Endothelial cell of umbilical vein (primary cell): Measurements from ENCODE around the gene BAD. TPM values are rescaled to one million over a fixed set of nuclear protein-coding genes. Genes with fewer than 3 reads are reported as not detected.

Source experiments
- BruUV-seq: library from RNA; stranded (reverse); fragments of 400-500 nt; replicated peaks from 2 replicates; lab custom pipeline; 2021; lab: Mats Ljungman, UMichigan
- CTCF ChIA-PET: fragments of 300-600, 350-600 bp; sonication (Branson Sonifier 250); formaldehyde crosslinking; loops from one replicate; lab custom pipeline; 2021; ENCODE audit warnings: antibody characterized with exemption, inconsistent platforms; lab: Charles Lee
- POLR2A ChIA-PET: fragments of 300-600, 350-600 bp; sonication (Branson Sonifier 250); formaldehyde crosslinking; loops from one replicate; lab custom pipeline; 2021; ENCODE audit warnings: antibody characterized with exemption, inconsistent platforms; lab: Charles Lee
- DNase-seq: peaks from one replicate; pipeline ENCODE4 v3.0.0-alpha.2; 2011; ENCODE audit warnings: low read depth, low spot score
- FAIRE-seq: peaks from 2 replicates; lab custom pipeline; 2011; peaks lifted over from hg19 to GRCh38; lab: Jason Lieb, UNC
- H2AFZ ChIP-seq: 2 replicates; pipeline ENCODE4 v1.6.0; 2012; ENCODE audit warnings: low read depth, low read length, control low read depth, inconsistent platforms
- H3K27ac ChIP-seq: 2 replicates; pipeline ENCODE4 v1.5.1; 2011; ENCODE audit warnings: low read depth, mild to moderate bottlenecking, control low read depth, low read length, moderate library complexity; ENCODE audit not compliant: insufficient read depth
- H3K27me3 ChIP-seq, 2 experiments: 2 replicates each; pipeline versions ENCODE4 v1.6.0 to v1.6.1; 2011; ENCODE audit warnings: low read length in 2 of 2, mixed read lengths in 1 of 2; ENCODE audit not compliant: control insufficient read depth in 2 of 2, insufficient read depth in 2 of 2
- H3K36me3 ChIP-seq, 2 experiments: 2 replicates in 1 of 2; 3 replicates in 1 of 2; pipeline ENCODE4 v1.5.1; 2011; ENCODE audit warnings: low read length in 2 of 2, mild to moderate bottlenecking in 1 of 2, moderate library complexity in 1 of 2; ENCODE audit not compliant: control insufficient read depth in 2 of 2, insufficient read depth in 2 of 2; ENCODE audit errors: extremely low read depth in 1 of 2
- H3K4me1 ChIP-seq: 3 replicates; pipeline ENCODE4 v1.5.1; 2011; ENCODE audit warnings: mild to moderate bottlenecking, low read length; ENCODE audit not compliant: control insufficient read depth, insufficient read depth; ENCODE audit errors: extremely low read depth
- H3K4me2 ChIP-seq: 2 replicates; pipeline ENCODE4 v1.6.1; 2011; ENCODE audit warnings: low read length, control low read depth, mixed read lengths; ENCODE audit not compliant: insufficient read depth
- H3K4me3 ChIP-seq, 3 experiments: fragments of 200-600 bp in 1 of 3; sonication (generic), shearing (Covaris generic) in 1 of 3; replicated peaks in 1 of 3; 2 replicates each; pipeline ENCODE4 v1.5.1; 2011 to 2016; ENCODE audit warnings: control low read depth in 3 of 3, low read length in 3 of 3, mild to moderate bottlenecking in 2 of 3, inconsistent platforms in 1 of 3, low read depth in 1 of 3, moderate library complexity in 1 of 3; ENCODE audit not compliant: insufficient read depth in 1 of 3
- H3K79me2 ChIP-seq: 2 replicates; pipeline ENCODE4 v1.6.0; 2012; ENCODE audit warnings: low read length, inconsistent platforms; ENCODE audit not compliant: control insufficient read depth, insufficient read depth
- H3K9ac ChIP-seq: replicated peaks from 2 replicates; pipeline ENCODE3; 2011; ENCODE audit warnings: low read length, control low read depth; ENCODE audit not compliant: insufficient read depth; ENCODE audit errors: extremely low read depth
- H3K9me1 ChIP-seq: replicated peaks from 3 replicates; pipeline ENCODE4 v1.6.0; 2011; ENCODE audit warnings: mild to moderate bottlenecking, low read length; ENCODE audit not compliant: control insufficient read depth, insufficient read depth; ENCODE audit errors: extremely low read depth
- H3K9me3 ChIP-seq: replicated peaks from 2 replicates; pipeline ENCODE4 v1.5.1; 2012; ENCODE audit warnings: low read length, inconsistent platforms; ENCODE audit not compliant: control insufficient read depth, insufficient read depth
- H4K20me1 ChIP-seq: replicated peaks from 2 replicates; pipeline ENCODE3; 2011; ENCODE audit warnings: mild to moderate bottlenecking, low read length; ENCODE audit not compliant: control insufficient read depth, insufficient read depth; ENCODE audit errors: extremely low read depth
- EZH2 ChIP-seq: IDR thresholded peaks from 2 replicates; pipeline ENCODE4 v1.6.1; 2012; ENCODE audit warnings: borderline replicate concordance, low read depth, mild to moderate bottlenecking, moderate library complexity, low read length, inconsistent platforms; ENCODE audit not compliant: severe bottlenecking
- FOS ChIP-seq: IDR thresholded peaks from 2 replicates; pipeline ENCODE4 v1.6.1; 2011; ENCODE audit warnings: mild to moderate bottlenecking, low read length, moderate library complexity, borderline replicate concordance; ENCODE audit not compliant: insufficient read depth
- GATA2 ChIP-seq: IDR thresholded peaks from 2 replicates; pipeline ENCODE4 v1.7.0; 2011; ENCODE audit warnings: low read depth, mild to moderate bottlenecking, moderate library complexity, mixed read lengths, low read length; ENCODE audit not compliant: insufficient read length, insufficient read depth
- JUN ChIP-seq: IDR thresholded peaks from 2 replicates; pipeline ENCODE4 v1.6.1; 2011; ENCODE audit warnings: borderline replicate concordance, low read depth; ENCODE audit not compliant: insufficient read length, insufficient read depth
- MYC ChIP-seq: IDR thresholded peaks from one replicate; pipeline ENCODE4 v1.6.1; 2011; ENCODE audit warnings: mild to moderate bottlenecking, low read depth, low read length
- POLR2A ChIP-seq: IDR thresholded peaks from 2 replicates; pipeline ENCODE4 v1.6.1; 2012; ENCODE audit warnings: low read depth, mild to moderate bottlenecking, control low read depth, low read length
- POLR2AphosphoS5 ChIP-seq: IDR thresholded peaks from 2 replicates; pipeline ENCODE4 v1.6.1; 2012; ENCODE audit warnings: low read depth, mild to moderate bottlenecking, control low read depth, low read length, moderate library complexity; ENCODE audit not compliant: insufficient read depth
- dilution Hi-C: fragments of 300-500 bp; cut with MboI; formaldehyde crosslinking; loops from one replicate; pipeline ENCODE4 v1.15.0; 2019; ENCODE audit warnings: low sequenced_read_pairs; ENCODE audit not compliant: extremely low pct_ligation_motif_present
- intact Hi-C: fragments of 100-400 bp; cut with micrococcal nuclease; formaldehyde crosslinking; loops from one replicate; pipeline ENCODE4 v1.10.0; 2022
- polyA plus RNA-seq, 4 experiments: library from polyadenylated mRNA; depleted of rRNA in 3 of 4; stranded (reverse) in 3 of 4; unstranded in 1 of 4; fragments of >200 nt; gene quantifications; 2 replicates each; pipeline versions ENCODE4 v1.2.1 to v1.2.3, GENCODE V29; 2011 to 2012; ENCODE audit warnings: missing spikeins in 1 of 4
- total RNA-seq: library from RNA; stranded (reverse); gene quantifications from 2 replicates; pipeline ENCODE4 v1.2.3, GENCODE V29; 2021
- TF ChIP-seq, protein P1 (sequence below), 2 donors: IDR thresholded peaks; 1 replicate in 1 of 2; 2 replicates in 1 of 2; pipeline ENCODE4 v1.5.1; 2011; ENCODE audit warnings: low read length in 2 of 2, mild to moderate bottlenecking in 2 of 2, moderate library complexity in 2 of 2, control low read depth in 1 of 2, inconsistent platforms in 1 of 2, low read depth in 1 of 2; ENCODE audit not compliant: insufficient read depth in 1 of 2; ENCODE audit errors: extremely low read depth in 1 of 2
- TF ChIP-seq, protein P2 (sequence below): IDR thresholded peaks from 2 replicates; pipeline ENCODE4 v1.6.1; 2011; ENCODE audit not compliant: insufficient read depth, insufficient read length

BAD gene
- total and polyA plus RNA-seq, 2 donors (not counting 3 experiments of a cell fraction or from before 2014, with no cell fraction given), result 65.3 to 88.0 TPM

DNA sequence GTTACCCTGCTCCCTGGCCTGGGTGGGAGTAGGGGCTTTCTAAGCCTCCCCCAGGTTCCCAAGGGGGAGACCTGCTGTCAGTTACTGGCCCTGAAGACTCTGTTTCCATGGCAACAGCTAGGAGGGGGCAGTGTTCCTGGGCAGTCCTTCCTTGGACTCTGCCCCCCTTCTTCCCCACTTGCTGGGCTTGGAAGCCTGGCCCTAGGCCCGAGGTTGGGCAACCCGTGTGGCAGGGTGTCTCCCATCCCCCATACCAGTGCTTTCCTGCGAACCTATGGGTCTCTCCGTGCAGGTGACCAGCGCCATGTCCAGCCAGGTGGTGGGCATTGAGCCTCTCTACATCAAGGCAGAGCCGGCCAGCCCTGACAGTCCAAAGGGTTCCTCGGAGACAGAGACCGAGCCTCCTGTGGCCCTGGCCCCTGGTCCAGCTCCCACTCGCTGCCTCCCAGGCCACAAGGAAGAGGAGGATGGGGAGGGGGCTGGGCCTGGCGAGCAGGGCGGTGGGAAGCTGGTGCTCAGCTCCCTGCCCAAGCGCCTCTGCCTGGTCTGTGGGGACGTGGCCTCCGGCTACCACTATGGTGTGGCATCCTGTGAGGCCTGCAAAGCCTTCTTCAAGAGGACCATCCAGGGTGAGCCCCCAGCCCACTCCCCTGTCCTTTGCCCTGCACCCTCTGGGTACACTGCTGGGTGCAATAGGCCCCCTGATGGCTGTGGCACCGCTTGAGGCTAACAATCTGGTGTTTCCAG lies 22.6 kb upstream of the BAD start:
- Histone ChIP-seq H3K9me1 (no peaks in the 10 kb centered on the region), H3K27me3 (no peaks in the 10 kb centered on the region), H3K27ac (no peak overlapping the region), H2AFZ (no peak overlapping the region), H3K4me1 (peaks cover 6% of the 10 kb centered on the region), H3K9ac (no peak overlapping the region), H3K36me3 (no peaks in the 10 kb centered on the region), H3K4me3 (no peak overlapping the region), H3K9me3 (no peaks in the 10 kb centered on the region), H4K20me1 (no peaks in the 10 kb centered on the region), H3K4me2 (no peak overlapping the region), H3K79me2 (peaks cover 10% of the 10 kb centered on the region)
- no TSS peak for BruUV-seq
- FAIRE-seq, result no peak
- TF ChIP-seq, protein P1, sequence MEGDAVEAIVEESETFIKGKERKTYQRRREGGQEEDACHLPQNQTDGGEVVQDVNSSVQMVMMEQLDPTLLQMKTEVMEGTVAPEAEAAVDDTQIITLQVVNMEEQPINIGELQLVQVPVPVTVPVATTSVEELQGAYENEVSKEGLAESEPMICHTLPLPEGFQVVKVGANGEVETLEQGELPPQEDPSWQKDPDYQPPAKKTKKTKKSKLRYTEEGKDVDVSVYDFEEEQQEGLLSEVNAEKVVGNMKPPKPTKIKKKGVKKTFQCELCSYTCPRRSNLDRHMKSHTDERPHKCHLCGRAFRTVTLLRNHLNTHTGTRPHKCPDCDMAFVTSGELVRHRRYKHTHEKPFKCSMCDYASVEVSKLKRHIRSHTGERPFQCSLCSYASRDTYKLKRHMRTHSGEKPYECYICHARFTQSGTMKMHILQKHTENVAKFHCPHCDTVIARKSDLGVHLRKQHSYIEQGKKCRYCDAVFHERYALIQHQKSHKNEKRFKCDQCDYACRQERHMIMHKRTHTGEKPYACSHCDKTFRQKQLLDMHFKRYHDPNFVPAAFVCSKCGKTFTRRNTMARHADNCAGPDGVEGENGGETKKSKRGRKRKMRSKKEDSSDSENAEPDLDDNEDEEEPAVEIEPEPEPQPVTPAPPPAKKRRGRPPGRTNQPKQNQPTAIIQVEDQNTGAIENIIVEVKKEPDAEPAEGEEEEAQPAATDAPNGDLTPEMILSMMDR (IDR thresholded peaks at IDR 0.05; ENCODE audit: extremely low read depth in 1 of 2, insufficient read depth in 1 of 2, low read depth in 1 of 2, low read length in 2 of 2), result no peak
- TF ChIP-seq MYC (no peak), FOS (no peak), EZH2 (no peak), GATA2 (no peak), JUN (no peak), POLR2A (no peak), POLR2AphosphoS5 (no peak)
- TF ChIP-seq, protein P2, sequence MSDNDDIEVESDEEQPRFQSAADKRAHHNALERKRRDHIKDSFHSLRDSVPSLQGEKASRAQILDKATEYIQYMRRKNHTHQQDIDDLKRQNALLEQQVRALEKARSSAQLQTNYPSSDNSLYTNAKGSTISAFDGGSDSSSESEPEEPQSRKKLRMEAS, result no peak
- ChIA-PET POLR2A (no interaction called here), CTCF (interaction anchor here (0.7 to 6.7 kb wide), 6 partner anchors 10 to 101 kb away, joined by 3 to 413 read pairs (median 4); partner anchors contain the start of genes FERMT3, PRDX5 and TRMT112)
- DNase-seq, result no peak
- dilution Hi-C loops, result no loop called here
- intact Hi-C loops, result no loop called here
